ENCODE measurements around the gene TRPV5.
"Not testable (repeated sequence)": the region's sequence is repeated elsewhere in the genome, so short reads cannot be mapped to it uniquely, and the experiment has no call there.

Gene TRPV5

DNA sequence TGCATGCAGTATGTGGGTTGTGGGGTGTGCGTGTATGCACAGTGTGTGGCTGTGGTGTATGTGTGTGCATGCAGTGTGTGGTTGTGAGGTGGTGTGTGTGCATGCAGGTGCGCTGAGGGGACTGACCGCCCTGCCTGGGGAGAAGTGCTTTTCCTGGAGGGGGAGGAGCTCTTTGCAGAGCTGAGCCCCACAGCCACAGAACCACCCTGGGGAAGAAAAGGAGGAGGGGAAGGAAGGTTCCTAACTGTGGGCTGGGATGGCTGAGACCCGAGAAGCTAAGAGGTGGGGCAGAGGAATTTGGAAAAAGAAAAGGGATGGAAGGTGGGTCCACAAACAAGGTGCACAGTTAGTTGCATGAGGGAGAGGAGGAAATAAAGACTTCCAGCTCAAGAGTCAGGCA, at the start of gene TRPV5:
Gene TRPV5, minus strand, starts transcription at position 123 of the 400 bp plus-strand sequence. CDS start 287 bp downstream, outside the sequence.
- DNase-seq (ENCODE audit: low read depth): no peak

DNA sequence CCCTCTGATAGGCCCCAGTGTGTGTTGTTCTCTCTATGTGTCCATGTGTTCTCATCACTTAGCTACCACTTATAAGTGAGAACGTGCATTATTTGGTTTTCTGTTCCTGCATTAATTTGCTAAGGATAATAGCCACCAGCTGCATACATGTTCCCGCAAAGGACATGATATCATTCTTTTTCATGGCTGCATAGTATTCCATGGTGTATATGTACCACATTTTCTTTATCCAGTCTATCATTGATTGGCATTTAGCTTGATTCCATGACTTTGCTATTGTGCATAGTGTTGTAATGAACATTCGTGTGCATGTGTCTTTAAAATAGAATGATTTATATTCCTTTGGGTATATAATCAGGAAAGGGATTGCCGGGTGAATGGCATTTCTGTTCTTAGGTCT, 44.9 kb upstream of the TRPV5 start:
- not testable (repeated sequence) for DNase-seq (ENCODE audit: low read depth)

DNA sequence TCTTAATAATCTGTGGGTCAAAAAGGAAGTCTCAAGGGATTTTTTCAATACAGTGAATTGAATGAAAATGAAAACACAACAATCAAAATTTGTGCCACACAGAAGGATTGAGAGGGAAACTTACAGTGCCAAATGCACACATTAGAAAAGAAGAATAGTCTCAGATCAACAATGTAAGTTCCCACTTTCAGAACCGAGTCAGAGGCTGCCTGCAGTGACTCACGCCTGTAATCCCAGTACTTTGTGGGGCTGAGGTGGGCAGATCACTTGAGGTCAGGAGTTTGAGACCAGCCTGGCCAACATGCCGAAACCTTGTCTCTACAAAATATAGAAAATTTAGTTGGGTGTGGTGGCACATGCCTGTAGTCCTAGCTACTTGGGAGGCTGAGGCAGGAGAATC, 41.1 kb upstream of the TRPV5 start:
- DNase-seq (ENCODE audit: low read depth): no peak

DNA sequence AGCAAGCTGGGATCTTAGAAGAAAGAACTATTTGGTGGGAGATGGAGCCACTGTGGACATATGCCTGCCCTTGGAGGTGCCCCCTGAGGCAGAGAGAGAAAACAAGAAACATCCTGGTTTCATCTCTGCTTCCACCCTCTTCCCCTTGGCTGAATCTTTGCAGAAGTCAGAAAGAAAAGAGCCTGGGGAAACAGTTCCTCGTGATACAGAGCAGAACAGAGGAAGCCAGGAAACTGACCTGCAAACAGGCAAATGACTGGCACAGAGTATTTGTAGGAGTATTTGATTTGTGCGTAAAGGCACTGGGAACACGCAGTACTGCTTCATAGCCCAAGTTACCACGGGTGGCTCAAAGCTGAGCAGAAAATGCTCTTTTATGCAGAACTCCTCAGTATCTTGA, 35.6 kb upstream of the TRPV5 start:
- DNase-seq (ENCODE audit: low read depth): no peak

DNA sequence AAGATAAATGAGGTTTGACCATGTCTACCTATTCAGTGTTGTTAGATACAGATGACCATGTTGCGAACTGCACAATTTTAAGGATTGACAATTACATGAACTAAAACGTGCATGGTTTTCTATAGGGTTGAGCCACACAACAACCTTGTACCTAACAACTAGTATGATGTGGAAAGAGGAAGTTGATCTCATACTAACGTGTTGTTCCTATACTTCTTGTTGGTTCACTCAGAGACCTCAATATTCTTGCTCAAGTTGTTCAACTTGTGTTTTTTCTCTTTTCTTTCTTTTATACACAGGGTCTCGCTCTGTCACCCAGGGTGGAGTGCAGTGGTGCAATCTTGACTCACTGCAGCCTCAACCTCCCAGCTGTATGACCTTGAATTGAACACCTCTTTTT, 34.7 kb upstream of the TRPV5 start:
- DNase-seq (ENCODE audit: low read depth): no peak

DNA sequence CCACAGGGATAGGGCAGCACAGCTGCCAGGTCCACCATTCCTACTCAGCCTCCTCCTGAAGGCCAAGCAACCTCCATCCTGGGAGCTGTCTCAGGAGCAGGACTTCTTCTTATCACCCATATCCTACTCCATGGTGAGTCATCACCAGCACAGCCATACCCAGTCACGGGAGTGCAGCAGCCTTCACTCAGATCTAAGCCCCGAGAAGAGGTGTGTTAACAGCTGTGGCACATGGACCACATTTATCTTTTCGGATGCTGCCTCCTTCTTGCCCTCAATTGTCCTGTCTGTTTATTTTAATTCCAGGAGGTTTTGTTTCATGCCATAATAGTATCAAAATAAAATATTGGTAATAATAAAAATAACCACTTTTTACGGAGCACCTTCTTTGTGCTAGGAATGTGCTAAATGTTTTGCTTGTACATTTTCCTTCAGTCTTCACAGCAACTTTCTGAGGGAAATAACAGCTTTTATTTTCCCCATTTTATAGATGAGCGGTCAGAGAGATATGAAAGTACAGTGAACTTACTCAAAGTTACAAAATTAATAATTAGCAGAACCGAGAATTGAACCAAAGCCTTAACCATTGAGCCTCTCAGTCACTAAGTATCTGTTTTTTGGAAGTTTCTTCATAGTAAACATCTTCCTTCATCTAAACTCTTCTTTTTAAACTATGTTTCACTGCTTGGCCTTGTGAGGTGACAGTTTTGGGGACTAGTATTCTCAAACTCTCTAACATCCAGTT, 31.1 kb upstream of the TRPV5 start:
- no peak for DNase-seq (ENCODE audit: low read depth)

DNA sequence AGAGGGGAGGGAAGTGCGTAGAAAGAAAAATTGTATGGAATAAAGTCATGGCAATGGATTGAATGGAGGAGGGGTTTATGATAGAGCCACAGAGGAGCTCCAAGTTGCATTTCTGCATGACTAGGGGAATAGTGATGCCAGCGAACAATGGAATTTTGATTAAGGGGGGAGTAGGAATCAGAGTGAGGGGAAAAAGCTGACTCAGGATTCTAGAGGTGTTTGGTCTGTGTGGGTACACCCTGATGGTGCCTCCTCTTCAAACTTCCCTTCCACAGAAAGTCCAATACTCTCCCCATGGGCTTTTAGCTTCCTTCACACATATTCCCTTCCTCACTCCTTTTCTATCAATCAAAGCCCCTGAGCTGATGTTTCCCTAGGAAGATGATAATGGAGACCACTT, 30.4 kb upstream of the TRPV5 start:
- no peak for DNase-seq (ENCODE audit: low read depth)

DNA sequence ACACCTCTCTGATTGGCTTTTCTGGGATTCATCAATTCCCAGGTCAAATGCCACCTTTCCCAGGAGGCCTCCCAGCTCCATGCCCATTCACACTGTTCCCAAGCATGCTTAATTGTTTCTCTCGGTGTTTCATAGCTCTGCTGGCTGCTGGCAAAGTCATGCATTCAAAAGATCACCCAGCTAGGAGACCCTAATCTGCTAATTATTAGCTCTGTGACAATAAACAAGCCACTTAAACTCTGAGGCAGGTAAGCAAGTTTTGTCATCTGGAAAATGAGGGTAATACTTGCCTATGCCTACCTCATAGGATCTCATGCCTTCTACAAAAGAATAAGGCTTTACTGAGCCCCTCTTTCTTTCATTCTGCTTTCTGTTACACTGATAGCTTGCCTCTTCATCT, 29.4 kb upstream of the TRPV5 start:
- no peak for DNase-seq (ENCODE audit: low read depth)

DNA sequence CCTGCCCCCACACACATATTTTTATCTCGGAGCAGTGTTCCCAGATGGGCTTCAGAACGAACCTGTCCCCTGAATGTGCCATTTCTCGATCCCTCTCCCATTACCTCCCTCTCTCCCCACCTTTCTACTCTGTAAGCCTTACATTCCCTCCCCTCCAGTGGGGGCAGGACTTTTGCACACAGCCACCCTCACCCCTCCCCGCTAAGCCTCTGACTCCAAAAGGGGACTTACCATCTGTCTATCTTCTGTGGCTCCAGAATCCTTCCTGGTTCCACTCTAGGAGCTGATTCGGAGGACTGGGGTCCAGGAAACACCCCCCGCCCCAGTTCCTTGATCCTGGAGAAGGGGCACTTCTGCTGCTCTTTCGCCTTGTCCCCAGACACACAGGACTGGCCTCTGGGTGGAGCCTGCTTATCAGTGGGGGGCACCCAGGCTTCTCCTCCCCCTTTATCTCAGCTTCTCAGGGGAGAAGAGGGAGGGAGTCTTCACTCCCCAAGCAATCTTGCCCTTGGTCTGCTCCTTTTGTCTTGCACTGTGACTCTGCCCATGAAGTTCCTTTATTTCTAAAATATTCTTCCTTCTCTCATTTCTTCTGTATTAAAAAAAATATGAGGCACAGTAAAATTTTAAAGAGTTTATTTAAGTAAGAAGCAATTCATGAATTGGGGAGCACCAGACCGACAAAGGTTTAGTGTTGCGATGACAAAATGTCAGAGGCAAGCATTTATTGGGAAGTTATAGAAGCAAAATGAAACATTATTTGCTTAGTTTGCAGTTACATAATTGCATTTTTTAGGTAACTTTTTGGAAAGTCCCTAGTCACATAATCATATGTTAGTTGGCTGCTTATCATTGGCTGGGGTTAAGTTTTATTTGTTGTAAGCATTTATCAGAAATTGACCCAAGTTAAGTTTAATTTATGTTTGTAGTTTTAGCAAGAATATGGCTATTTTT, 28.7 kb upstream of the TRPV5 start, which contains the start of gene KEL:
Gene KEL, minus strand, starts transcription at position 391 of the 954 bp plus-strand sequence. Its CDS starts 157 bp downstream, at position 234.
- no peak for DNase-seq (ENCODE audit: low read depth)

DNA sequence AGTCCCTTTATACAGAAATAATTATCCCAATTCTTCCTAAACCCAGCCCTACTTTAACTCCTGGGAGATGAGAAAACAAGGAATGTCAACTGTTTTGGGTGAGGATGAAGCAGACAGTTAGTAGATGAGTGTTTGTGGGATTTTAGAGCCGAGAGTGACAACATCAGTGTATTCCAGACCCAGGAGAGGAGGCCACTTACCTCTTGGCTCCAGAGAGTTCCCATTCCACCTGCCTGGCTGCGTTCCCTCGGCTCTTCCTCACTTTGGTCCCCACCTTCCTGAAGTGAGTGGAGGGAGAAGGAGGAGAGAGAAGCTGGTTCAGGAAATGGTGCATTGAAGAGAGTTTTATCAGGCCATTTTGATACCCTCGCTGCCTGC, 28.0 kb upstream of the TRPV5 start:
- no peak for DNase-seq (ENCODE audit: low read depth)

DNA sequence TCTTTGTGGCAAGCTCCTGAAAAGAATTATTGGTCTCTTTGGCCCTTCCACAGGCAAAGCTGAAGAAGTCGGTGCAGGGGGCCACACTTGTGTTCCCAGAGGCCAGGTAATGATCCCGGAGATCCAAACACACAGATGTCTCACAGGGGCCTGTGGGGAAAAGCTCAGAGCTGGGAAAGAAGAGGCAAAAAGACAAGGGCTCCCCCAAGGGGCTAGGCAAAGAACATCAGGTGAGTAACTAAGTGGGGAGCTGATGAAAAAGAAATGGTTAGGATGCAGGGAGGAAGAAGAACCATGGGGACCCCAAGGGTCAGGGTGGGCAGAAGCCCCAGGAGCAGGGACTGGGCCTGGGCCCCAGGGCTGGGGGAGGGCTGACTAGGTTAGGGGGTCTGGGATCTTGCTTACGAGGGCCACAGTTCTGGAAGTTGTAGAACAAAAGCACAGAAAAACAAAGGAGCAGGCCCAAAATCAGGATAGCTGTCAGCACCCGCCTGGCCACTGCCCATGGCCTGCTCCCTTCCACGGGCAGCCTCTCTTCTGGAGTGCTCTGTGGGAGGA, 27.5 kb upstream of the TRPV5 start:
- DNase-seq (ENCODE audit: low read depth): no peak

DNA sequence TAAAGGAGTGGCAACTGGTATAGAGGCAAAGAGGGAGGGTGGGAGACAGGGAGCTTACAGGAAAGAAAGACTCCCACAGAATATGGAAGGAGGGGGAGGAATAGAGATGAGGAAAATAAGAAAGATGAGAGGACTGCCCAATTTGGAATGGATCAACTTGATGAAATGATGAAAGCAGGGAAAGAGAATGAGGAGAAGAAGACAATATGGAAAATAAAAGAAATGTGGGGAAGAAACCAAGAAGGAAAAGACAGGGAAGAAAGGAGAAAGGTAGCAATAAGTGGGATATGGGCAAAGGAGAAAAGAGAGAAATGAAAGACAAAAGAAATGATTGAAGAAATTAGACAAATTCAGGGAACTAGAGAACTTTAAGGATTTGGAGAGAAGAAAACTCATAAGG, 25.7 kb upstream of the TRPV5 start:
- DNase-seq (ENCODE audit: low read depth): no peak

DNA sequence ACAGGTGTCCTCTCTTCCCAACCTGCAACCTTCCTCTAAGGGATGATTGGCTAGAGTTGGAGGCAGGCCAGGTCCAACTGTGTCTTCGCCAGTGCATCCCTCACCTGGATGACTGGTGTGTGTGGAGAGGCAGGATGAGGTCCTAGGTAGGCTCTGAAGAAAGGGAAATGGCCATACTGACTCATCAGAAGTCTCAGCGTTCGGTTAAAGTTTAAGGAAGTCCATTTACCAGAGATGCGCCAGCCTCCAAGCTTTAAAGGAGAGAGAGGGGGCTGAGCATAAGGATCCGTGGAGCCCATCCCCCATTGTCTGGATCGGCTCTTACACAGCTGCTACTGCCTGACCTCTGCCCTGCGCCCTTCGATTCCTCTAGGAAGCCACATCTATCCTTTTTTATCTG, 24.2 kb upstream of the TRPV5 start:
- no peak for DNase-seq (ENCODE audit: low read depth)

DNA sequence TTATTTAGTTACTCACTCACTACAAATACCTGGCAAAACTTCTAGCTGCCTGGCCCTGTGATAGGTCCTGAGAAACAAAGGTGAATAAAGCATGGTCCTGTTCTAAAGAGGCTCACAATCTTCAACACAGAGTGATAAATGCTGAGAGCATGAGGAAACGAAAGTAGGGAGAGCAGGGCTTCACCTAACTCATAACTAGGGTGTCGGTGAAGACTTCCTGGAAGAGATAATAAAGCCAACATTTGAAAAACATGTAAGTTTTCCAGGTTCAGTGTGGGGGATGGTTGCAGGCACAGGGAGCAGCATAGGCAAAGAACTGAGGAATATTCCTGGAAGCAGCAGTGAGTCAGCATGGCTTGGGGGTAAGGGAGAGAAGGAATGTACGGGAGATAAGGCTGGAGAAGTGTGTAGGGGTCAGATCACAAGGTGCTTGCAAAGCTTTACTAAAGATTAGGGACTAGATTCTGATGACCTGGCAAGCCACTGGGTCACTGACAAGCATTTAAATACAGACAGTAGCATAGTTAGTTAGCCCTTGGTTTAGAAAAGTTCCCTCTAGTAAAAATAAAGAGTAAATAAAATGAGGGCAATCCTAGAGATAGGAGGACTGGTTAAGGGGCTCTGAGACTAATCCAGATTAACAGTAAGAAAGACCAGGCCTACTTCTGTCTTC, 23.5 kb upstream of the TRPV5 start:
- DNase-seq (ENCODE audit: low read depth): no peak

DNA sequence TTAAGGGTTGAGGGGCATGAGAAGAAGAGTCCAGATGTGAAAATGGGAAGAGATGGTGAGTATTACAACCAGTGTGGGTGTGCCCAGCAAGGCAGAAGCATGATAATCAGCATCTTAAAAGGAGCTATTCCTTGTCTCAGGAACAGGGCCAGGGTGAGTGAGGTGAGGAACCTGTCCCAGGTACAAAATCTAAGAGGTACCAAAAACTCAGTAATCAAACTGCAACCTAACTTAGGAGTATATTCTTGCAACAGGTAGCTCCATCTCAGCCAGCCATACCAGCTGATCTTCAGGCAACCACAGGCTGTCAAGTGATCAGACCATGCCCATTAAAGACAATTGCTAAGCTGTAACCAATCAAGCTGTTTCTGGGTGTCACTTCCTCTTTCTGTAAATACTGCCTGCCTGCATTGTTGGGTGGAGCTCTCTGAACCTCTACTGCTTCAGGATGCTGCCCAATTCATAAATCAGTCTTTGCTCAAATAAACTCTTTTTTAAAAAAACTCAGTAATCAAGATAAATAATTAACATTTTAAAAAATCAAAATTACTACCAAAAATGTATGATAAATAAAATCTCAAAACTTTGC, 21.2 kb upstream of the TRPV5 start:
- DNase-seq (ENCODE audit: low read depth): no peak

DNA sequence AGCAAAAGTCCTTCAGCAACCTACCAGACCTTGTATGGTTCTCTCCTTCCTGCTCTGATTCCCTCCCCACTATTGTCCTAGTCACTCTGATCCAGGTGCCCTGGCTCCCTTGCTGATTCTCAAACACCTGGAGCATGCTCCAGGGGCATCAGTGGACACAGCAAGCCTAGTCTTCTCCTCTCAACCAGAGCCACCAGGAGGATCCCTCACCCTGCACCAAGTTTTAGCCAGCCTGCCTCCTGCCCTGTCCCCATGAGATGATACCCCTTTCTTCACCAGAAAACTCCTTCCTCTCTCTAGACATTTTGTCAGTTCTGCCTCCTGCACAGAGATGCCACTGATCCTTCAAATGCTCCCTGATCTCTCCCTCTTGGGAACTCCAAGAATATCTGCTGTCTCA, 16.7 kb upstream of the TRPV5 start:
- DNase-seq (ENCODE audit: low read depth): no peak

DNA sequence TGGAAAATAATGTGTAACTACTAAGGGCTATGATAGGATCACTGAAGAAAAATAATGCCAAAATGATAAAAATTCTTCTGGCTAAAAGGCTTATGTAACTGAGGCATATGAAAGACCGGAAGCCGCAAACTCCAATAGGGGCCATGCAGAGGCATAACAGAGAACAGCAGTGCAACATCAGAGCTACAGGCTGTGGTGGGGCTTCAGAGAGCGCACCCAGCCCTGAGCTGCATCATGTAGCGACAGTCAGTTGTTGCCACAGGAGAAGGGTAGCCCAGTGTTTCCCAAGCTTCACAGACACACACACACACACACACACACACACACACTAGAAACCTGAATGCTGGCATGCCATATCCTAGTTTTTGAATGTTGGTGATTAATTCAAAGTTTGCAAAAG, 15.1 kb upstream of the TRPV5 start:
- no peak for DNase-seq (ENCODE audit: low read depth)

DNA sequence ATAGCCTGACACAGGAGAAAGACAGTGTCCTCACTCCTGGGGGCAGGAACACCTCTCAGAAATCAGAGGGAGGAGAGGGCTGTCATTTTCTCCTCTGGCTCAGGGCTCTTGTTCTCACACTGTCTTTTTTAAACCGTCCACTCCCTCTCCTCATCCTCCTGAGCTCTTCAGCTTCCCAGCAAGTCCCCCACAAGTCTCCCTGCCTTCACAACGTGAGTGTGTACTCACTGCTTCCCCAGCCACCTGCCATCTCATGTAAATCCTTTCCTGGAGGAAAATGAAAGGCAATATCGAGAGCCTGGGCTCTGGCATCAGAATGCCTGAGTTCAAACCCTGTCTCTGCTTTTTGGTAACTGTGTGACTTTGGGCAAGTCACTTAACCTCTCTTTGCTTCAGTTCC, 11.5 kb upstream of the TRPV5 start:
- no peak for DNase-seq (ENCODE audit: low read depth)

DNA sequence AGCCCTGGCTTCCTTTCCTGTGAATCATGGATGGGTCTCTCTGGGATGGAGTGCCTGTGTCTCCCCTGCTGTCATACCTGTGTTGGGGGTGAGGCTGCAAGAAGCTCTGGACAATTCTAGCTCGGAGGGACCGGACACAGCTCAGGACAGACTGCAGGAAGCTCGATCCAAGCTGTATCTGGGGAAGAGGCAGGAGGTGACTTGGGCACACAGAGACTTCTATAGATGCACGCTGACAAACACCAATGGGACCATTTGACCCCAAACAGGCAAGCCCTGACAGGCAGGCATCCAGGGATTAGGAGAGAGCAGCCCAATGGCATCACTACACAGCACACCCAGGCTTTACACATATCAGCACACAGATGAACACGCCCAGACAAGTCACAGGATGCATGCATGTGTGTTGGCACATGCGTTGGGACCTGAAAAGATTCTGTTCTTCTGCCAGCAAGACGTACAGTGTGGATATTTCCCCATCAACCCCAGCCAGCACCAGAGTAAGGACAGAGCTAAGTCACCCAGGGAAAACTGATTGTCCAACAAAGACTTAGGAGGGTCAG, 10.2 kb upstream of the TRPV5 start:
- DNase-seq (ENCODE audit: low read depth): no peak

DNA sequence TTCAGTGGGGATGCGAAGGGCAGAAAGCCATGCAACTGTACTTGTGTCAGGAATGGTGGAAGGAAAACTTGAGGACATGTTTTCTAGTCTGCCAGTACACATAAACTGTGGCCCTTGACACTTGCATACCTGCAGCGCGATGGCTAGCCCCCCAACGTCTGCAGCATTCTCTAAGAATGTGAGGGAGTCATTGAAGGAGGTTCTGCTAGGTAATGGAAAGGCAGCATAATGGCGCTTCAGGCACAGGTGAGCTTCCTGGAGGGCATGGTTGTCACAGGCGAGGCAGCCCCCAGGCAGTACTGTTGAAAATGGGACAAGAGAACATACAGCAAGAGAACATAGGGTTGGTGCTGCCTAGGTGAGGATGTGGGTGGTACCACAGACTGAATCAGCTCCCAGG, 9.2 kb upstream of the TRPV5 start:
- no peak for DNase-seq (ENCODE audit: low read depth)

DNA sequence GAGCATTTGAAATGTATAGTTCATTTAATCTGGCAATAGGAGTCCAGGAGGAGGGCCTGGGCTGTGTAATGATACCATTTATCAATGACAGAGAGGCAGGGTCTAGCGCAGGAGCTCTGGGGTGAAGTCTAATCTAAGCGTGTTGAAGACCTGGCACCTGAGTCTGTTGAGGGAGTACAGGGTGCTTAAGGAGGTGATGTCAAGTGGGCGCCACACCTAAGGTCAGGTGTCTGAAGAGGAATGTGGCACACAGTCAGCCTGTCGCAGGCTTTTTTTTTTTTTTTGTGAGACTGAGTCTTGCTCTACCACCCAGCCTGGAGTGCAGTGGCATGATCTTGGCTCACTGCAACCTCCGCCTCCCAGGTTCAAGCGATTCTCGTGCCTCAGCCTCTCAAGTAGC, 8.0 kb upstream of the TRPV5 start:
- no peak for DNase-seq (ENCODE audit: low read depth)

Measured in fibroblast of gingiva (primary cell).